Hepatocyte (in vitro differentiated cells): ENCODE data around the gene MTR.

ENCODE experiments used
- CTCF ChIP-seq: fragments of 200-600 bp; sonication (generic); IDR thresholded peaks from 2 replicates; pipeline ENCODE4 v1.5.1; 2016; ENCODE audit warnings: antibody characterized with exemption, mild to moderate bottlenecking; ENCODE audit not compliant: poor library complexity
- EZH2phosphoT487 ChIP-seq: fragments of 200-600 bp; sonication (generic); IDR thresholded peaks from one replicate; pipeline ENCODE4 v1.6.1; 2018; ENCODE audit warnings: antibody characterized with exemption, mild to moderate bottlenecking, low read depth, moderate library complexity; ENCODE audit not compliant: unreplicated experiment, severe bottlenecking

GRCh38 chr1:236760480-236760879, 34.6 kb upstream of the MTR start:
- TF ChIP-seq CTCF (no peak), EZH2phosphoT487 (no peak)
